RWPE2 (cell line): Measurements from ENCODE around the gene NRF1.

Experiments
- ATAC-seq: fragments of 200-7000 bp; cut with Tn5 transposase; 3 replicates; pipeline ENCODE4 v1.9.1; 2021; ENCODE audit warnings: low read depth
- DNase-seq: peaks from one replicate; pipeline ENCODE4 v3.0.0-alpha.2; 2020; ENCODE audit warnings: low spot score
- H3K27ac ChIP-seq: fragments of 450-650 bp; 2 replicates; pipeline ENCODE4 v1.5.1; 2017; ENCODE audit warnings: mild to moderate bottlenecking; ENCODE audit not compliant: poor library complexity, severe bottlenecking
- H3K27me3 ChIP-seq: fragments of 250-450 bp; sonication (Bioruptor Pico); 2 replicates; pipeline ENCODE4 v1.5.1; 2021; ENCODE audit warnings: mild to moderate bottlenecking, moderate library complexity; ENCODE audit not compliant: insufficient read depth, poor library complexity, severe bottlenecking
- H3K36me3 ChIP-seq: fragments of 250-450 bp; sonication (Bioruptor Pico); 2 replicates; pipeline ENCODE4 v1.5.1; 2020; ENCODE audit warnings: low read depth, mild to moderate bottlenecking, moderate library complexity
- H3K4me1 ChIP-seq: fragments of 250-450 bp; sonication (Bioruptor Pico); 2 replicates; pipeline ENCODE4 v1.5.1; 2021; ENCODE audit warnings: mild to moderate bottlenecking, moderate library complexity; ENCODE audit not compliant: insufficient read depth, poor library complexity, severe bottlenecking
- H3K4me3 ChIP-seq: fragments of 250-450 bp; sonication (Bioruptor Pico); 2 replicates; pipeline ENCODE4 v1.5.1; 2021; ENCODE audit warnings: mild to moderate bottlenecking, moderate library complexity; ENCODE audit not compliant: severe bottlenecking
- H3K9me3 ChIP-seq: fragments of 250-450 bp; sonication (Bioruptor Pico); 2 replicates; pipeline ENCODE4 v1.5.1; 2021; ENCODE audit warnings: mild to moderate bottlenecking, moderate library complexity; ENCODE audit not compliant: severe bottlenecking
- TF ChIP-seq, protein P1 (sequence below): fragments of 450-650 bp; IDR thresholded peaks from one replicate; pipeline ENCODE4 v1.5.1; 2017; ENCODE audit warnings: mild to moderate bottlenecking, moderate library complexity; ENCODE audit not compliant: poor library complexity, severe bottlenecking

Gene NRF1

DNA sequence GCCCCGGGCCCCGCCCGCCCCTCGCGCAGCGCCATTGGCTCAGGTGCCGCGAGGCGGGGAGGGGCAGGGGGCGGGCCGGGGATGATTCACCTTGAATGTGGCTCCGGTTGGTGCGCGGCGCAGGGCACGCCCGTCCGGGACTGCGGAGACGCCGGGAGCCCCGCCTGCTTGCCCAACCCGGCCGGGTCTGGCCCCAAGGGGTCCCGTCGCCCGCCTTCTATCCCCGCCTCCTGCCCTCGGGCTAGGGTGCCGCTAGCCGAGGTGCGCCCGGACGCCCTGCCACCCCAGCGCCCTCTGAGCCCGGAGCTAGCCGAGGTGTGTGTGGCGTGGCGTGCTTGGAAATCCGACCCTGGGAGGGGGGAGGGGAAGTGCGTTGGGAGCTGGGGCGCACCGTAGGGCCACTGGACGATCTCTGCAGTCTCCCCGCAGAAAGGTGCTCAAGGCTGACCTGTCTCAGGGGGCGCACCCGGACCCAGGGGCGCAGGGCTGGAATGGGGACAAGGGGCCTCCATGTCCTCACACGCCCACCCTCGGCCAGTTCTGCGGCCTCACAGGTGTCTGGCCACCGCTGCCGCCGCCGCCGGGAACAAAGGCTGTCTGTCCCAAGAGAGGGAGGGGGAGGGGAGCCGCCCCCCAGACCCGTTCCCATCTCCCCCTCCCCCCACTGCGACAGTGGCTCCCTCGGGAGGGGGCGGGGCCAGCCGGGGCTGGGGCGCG lies 168.9 kb downstream of the NRF1 start:
- Histone ChIP-seq H3K36me3 (no peaks in the 10 kb centered on the region), H3K27me3 (peaks cover 46% of the 10 kb centered on the region), H3K9me3 (no peaks in the 10 kb centered on the region), H3K4me1 (peaks cover 4% of the 10 kb centered on the region), H3K27ac (peak overlapping the region; percentile 51), H3K4me3 (peak overlapping the region; percentile 77)
- ATAC-seq (peak; percentile 80), DNase-seq (peak; percentile 96)
- TF ChIP-seq, protein P1, sequence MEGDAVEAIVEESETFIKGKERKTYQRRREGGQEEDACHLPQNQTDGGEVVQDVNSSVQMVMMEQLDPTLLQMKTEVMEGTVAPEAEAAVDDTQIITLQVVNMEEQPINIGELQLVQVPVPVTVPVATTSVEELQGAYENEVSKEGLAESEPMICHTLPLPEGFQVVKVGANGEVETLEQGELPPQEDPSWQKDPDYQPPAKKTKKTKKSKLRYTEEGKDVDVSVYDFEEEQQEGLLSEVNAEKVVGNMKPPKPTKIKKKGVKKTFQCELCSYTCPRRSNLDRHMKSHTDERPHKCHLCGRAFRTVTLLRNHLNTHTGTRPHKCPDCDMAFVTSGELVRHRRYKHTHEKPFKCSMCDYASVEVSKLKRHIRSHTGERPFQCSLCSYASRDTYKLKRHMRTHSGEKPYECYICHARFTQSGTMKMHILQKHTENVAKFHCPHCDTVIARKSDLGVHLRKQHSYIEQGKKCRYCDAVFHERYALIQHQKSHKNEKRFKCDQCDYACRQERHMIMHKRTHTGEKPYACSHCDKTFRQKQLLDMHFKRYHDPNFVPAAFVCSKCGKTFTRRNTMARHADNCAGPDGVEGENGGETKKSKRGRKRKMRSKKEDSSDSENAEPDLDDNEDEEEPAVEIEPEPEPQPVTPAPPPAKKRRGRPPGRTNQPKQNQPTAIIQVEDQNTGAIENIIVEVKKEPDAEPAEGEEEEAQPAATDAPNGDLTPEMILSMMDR, result no peak

DNA sequence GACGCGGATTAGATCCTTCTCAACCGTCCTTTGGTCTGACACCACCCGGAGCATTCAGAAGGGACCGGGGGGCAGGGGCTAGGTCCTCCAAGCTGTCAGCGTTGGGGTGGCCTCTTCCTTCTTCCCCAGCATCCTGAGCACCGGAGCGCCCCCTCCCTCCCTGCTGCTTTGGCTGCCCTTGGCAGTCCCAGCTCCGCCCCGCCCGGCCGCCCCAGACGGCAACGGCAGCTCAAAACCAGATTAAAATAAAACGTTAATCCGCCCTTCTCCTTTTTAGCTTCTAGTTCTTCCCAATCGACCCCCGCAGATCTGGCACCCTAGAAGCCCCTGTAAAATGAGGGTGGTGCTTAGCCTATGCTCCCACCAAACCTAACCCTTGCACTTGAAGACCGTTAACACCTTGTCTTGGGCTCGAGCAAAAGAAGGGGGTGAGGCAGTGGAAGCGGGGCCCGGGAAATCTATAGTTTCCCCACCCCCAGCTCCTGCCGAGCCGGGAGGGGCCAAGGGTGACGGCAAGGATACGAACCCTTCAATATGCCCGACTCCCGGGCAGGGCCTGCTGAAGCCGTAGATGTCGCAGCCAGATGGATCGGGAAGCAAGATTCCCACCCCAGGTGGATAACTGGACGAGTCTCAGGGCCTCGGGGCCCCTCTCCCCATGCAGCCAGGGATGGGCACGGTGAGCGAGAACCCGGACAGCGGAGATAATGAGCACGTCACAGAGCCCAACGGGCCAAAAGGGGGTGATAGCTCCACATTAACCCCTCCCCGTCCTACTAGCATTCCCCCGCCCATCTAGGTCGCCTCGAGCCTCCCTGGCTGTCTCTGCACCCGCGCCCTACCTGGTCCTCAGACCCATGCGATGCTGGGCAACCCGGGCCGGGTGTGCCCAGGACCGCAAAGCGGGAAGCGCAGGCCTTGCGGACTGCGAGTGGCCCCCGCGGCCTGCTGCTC lies 169.7 kb downstream of the NRF1 start:
- Histone ChIP-seq H3K9me3 (no peaks in the 10 kb centered on the region), H3K36me3 (no peaks in the 10 kb centered on the region), H3K27ac (no peak overlapping the region), H3K4me1 (peaks cover 4% of the 10 kb centered on the region), H3K27me3 (peaks cover 54% of the 10 kb centered on the region), H3K4me3 (peak overlapping the region; percentile 77)
- TF ChIP-seq, protein P1, result no peak
- no peak for ATAC-seq
- DNase-seq, result no peak

DNA sequence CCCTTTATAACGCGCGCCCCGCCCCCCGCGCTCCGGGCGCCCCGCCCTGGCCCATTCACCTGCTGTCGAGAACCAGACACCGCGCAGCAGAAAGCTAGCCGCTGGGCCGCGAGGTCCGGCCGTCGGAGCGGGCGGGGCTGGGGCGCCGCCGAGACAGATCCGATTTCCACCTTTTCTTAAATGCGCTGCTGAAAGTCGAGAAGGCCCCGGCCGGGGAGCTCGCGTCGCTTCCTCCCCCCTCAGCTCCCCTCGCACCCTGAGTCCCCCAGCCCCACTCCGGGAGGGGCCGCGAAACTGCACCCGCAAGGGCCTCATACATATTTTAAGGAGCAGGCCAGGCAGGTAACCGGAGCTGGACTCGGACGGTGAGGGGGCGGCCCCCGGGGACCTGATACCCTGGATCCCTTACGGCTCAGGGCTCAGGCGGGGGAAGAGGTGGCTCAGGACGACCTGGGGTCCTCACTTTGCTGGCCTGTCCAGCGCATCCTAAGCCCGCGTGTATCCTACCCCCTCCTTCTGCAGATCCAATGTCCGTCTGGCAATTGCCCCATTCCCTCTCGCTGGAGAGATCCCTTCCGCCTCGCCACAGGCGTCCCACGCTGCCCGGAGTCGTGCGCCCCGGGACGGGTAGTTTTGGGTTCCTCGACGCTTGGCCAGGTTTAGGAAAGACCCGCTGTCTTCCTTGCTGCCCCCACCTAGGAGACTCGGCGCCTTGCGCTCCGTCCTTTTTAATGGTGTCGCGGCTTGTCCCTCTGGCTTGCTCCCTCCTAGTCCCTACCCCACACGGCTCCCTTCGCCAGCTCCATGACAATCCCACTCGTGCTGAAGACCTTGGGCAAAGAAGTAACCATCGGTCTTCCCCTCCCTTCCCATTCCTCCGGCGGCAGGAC lies 170.7 kb downstream of the NRF1 start:
- no peak overlapping the region for H3K27ac ChIP-seq
- DNase-seq (no peak), ATAC-seq (no peak)
- TF ChIP-seq, protein P1, result no peak
- H3K27me3 ChIP-seq, result peaks cover 54% of the 10 kb centered on the region
- no peaks in the 10 kb centered on the region for H3K9me3 ChIP-seq
- no peaks in the 10 kb centered on the region for H3K36me3 ChIP-seq
- no peak overlapping the region for H3K4me3 ChIP-seq
- H3K4me1 ChIP-seq, result peaks cover 4% of the 10 kb centered on the region

DNA sequence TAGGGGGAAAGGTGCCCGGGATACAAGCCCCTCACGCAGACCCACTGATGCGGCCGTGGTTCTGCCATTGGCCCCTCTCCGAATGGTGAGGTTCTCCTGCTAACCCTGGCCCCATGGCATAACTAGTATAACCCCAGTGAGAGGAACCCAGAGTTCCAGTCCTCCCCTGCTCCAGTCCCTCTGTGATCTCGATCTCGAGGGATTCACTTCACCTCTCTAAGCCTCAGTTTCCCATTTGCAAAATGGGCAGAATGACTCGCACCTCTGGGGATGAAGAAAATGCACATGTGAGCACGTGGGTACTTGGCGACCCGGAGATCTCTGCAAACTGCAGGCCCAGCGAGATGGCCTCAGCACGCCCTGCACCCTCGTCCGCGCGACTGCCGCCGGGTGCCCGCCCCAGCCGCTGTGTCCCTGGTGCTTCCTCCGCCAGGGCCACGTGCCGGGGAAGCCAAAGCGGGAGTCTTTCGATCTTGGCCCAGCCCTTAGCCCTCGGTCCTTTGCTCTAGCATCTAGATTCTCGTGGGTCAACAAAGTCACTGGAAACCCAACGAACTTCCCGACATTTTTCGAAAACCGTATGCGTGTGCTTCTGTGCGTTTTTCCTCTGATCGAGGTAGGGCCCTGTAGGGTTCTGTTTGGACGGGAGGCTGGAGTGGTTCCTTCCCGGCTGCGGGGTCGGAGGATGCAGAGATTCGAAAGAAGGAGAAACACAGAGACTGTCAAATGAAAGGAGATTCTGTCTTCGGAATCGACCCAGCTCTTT lies 171.5 kb downstream of the NRF1 start:
- Histone ChIP-seq H3K27me3 (peaks cover 54% of the 10 kb centered on the region), H3K36me3 (no peaks in the 10 kb centered on the region), H3K27ac (no peak overlapping the region), H3K9me3 (no peaks in the 10 kb centered on the region), H3K4me1 (peaks cover 4% of the 10 kb centered on the region), H3K4me3 (no peak overlapping the region)
- ATAC-seq, result no peak
- DNase-seq, result no peak
- TF ChIP-seq, protein P1, result no peak
